Skin epidermis (tissue), 12 donors: ENCODE results near the gene DAZL.
"Not testable (repeated sequence)": the region's sequence is repeated elsewhere in the genome, so short reads cannot be mapped to it uniquely, and the experiment has no call there.

Experiments used
- H3K27ac ChIP-seq, 21 experiments: fragments of 200-600 bp; sonication (generic) in 11 of 21; one replicate each; pipeline ENCODE4 v1.5.0; 2020; ENCODE audit warnings: mild to moderate bottlenecking in 3 of 21, inconsistent platforms in 2 of 21, moderate library complexity in 2 of 21
- H3K4me3 ChIP-seq, 7 experiments: fragments of 200-600 bp; sonication (generic) in 2 of 7; one replicate each; pipeline ENCODE4 v1.5.0; 2020; ENCODE audit warnings: inconsistent platforms in 2 of 7, mild to moderate bottlenecking in 2 of 7, moderate library complexity in 1 of 7

Gene DAZL

GRCh38 chr3:16604887-16605602, at the start of gene DAZL:
DAZL (minus strand) TSS chr3:16605423; CDS start chr3:16605205, 218 bp downstream.
- Histone ChIP-seq H3K4me3 (no peak within 1 kb of the TSS), H3K27ac (no peak within 1 kb of the TSS)

- H3K27ac ChIP-seq: no peak overlapping the region
- no peak overlapping the region for H3K4me3 ChIP-seq
Observed at GRCh38 chr3:16654976-16655375, 49.8 kb upstream of the DAZL start.

- H3K27ac ChIP-seq: no peak overlapping the region
- H3K4me3 ChIP-seq: no peak overlapping the region
Observed at GRCh38 chr3:16653712-16654111, 48.5 kb upstream of the DAZL start.

- H3K4me3 ChIP-seq: no peak overlapping the region
- no peak overlapping the region for H3K27ac ChIP-seq
Observed at GRCh38 chr3:16647668-16648067, 42.4 kb upstream of the DAZL start.

- no peak overlapping the region for H3K4me3 ChIP-seq
- no peak overlapping the region for H3K27ac ChIP-seq
Observed at GRCh38 chr3:16639806-16640205, 34.6 kb upstream of the DAZL start.

- no peak overlapping the region for H3K4me3 ChIP-seq
- H3K27ac ChIP-seq: no peak overlapping the region
Observed at GRCh38 chr3:16633948-16634347, 28.7 kb upstream of the DAZL start.

GRCh38 chr3:16632395-16632794, 27.2 kb upstream of the DAZL start:
- H3K27ac ChIP-seq: no peak overlapping the region
- no peak overlapping the region for H3K4me3 ChIP-seq

- no peak overlapping the region for H3K4me3 ChIP-seq
Observed at GRCh38 chr3:16618721-16619120, 13.5 kb upstream of the DAZL start.

GRCh38 chr3:16617155-16617554, 11.9 kb upstream of the DAZL start:
- not testable (repeated sequence) for H3K27ac ChIP-seq, H3K4me3 ChIP-seq

More at GRCh38 chr3:16618721-16619120, 13.5 kb upstream of the DAZL start:
- H3K27ac ChIP-seq: no peak overlapping the region

- Histone ChIP-seq H3K27ac (no peak overlapping the region), H3K4me3 (no peak overlapping the region)
Observed at GRCh38 chr3:16616083-16616482, 10.9 kb upstream of the DAZL start.

GRCh38 chr3:16614033-16615031, 9.1 kb upstream of the DAZL start:
- H3K27ac ChIP-seq: no peak overlapping the region
- H3K4me3 ChIP-seq: no peak overlapping the region

- Histone ChIP-seq H3K27ac (no peak overlapping the region), H3K4me3 (no peak overlapping the region)
Observed at GRCh38 chr3:16609927-16610580, 4.8 kb upstream of the DAZL start.

- Histone ChIP-seq H3K4me3 (no peak overlapping the region), H3K27ac (no peak overlapping the region)
Observed at GRCh38 chr3:16608816-16609215, 3.6 kb upstream of the DAZL start.

- Histone ChIP-seq H3K27ac (no peak overlapping the region), H3K4me3 (no peak overlapping the region)
Observed at GRCh38 chr3:16607718-16608117, 2.5 kb upstream of the DAZL start.

- H3K27ac ChIP-seq: no peak overlapping the region
- H3K4me3 ChIP-seq: no peak overlapping the region
Observed at GRCh38 chr3:16606398-16606797, 1.2 kb upstream of the DAZL start.

- Histone ChIP-seq H3K4me3 (no peak overlapping the region), H3K27ac (no peak overlapping the region)
Observed at GRCh38 chr3:16605966-16606365, 743 bp upstream of the DAZL start.

GRCh38 chr3:16604433-16604832, 790 bp downstream of the DAZL start:
- no peak overlapping the region for H3K27ac ChIP-seq
- no peak overlapping the region for H3K4me3 ChIP-seq

GRCh38 chr3:16601537-16602005, 3.7 kb downstream of the DAZL start:
- no peak overlapping the region for H3K27ac ChIP-seq

GRCh38 chr3:16600780-16601536, 4.3 kb downstream of the DAZL start:
- H3K27ac ChIP-seq: no peak overlapping the region
- no peak overlapping the region for H3K4me3 ChIP-seq

More at GRCh38 chr3:16601537-16602005, 3.7 kb downstream of the DAZL start:
- H3K4me3 ChIP-seq: no peak overlapping the region
